GM19372 (cell line): ENCODE measurements around the gene CDC16.
"Not testable (repeated sequence)": the region's sequence is repeated elsewhere in the genome, so short reads cannot be mapped to it uniquely, and the experiment has no call there.

Experiments used
- ATAC-seq: cut with Tn5 transposase; IDR thresholded peaks from one replicate; pipeline ENCODE4 v1.9.1; 2021; ENCODE audit warnings: mild to moderate bottlenecking, low read depth, moderate library complexity; ENCODE audit not compliant: unreplicated experiment

Gene CDC16

GRCh38 chr13:114260814-114261213, 26.1 kb downstream of the CDC16 start:
- no peak for ATAC-seq

- no peak for ATAC-seq
Observed at GRCh38 chr13:114261328-114261965, 26.8 kb downstream of the CDC16 start.

- ATAC-seq: no peak
Observed at GRCh38 chr13:114263578-114263977, 28.9 kb downstream of the CDC16 start.

DNA sequence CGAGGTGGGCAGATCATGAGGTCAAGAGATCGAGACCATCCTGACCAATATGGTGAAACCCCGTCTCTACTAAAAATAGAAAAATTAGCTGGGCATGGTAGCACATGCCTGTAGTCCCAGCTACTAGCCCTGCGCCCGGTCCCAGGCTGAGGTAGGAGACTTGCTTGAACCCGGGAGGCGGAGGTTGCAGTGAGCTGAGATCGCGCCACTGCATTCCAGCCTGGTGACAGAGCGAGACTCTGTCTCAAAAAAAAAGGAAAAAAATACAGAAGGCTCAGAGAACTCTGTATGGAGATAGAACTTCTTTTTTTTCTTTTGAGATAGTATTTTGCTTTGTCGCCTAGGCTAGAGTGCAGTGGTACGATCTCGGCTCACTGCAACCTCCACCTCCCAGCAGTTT, 29.6 kb downstream of the CDC16 start:
- ATAC-seq: not testable (repeated sequence)

- ATAC-seq: no peak
Observed at GRCh38 chr13:114264886-114265611, 30.4 kb downstream of the CDC16 start.

DNA sequence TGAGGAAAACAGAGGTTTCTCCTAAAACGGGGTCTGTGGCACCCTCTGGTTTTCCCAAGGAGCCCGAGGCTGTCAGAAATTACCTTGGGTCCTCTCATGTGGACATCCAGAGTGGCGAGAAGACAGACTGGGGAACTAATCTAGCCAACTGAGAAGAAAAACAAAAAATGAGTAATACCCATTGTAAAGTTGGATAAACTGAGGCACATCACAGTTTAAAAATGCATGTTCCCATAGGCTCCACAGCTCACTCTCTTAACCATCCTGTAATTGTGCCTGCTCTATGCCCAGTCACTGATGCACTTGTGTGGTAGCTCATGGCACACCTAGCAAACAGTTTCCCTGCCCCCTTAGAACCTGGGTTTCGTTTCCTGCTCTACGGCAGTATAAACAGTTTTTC, 31.5 kb downstream of the CDC16 start:
- ATAC-seq: no peak

- no peak for ATAC-seq
Observed at GRCh38 chr13:114268344-114269280, 33.9 kb downstream of the CDC16 start.

GRCh38 chr13:114269281-114269770, 34.6 kb downstream of the CDC16 start:
- no peak for ATAC-seq

DNA sequence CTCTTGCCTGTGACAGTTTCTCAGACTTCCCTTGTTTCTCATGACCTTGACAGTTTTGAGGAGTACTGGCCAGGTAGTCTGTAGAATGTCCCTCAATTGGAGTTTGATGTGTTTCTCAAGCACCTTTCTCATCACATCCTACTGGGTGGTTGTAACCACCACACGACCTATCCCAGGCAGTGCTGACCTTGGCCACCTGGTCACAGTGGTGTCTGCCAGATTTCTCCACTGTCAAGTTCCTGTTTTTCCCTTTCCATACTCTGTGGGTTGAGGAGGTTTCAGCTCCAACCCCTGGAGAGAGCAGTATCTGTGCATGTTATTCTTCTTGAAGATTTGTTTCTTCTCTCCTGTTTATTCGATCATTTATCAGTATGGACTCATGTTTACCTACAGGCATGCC, 38.3 kb downstream of the CDC16 start:
- no peak for ATAC-seq

- ATAC-seq: no peak
Observed at GRCh38 chr13:114275304-114275703, 40.6 kb downstream of the CDC16 start.

DNA sequence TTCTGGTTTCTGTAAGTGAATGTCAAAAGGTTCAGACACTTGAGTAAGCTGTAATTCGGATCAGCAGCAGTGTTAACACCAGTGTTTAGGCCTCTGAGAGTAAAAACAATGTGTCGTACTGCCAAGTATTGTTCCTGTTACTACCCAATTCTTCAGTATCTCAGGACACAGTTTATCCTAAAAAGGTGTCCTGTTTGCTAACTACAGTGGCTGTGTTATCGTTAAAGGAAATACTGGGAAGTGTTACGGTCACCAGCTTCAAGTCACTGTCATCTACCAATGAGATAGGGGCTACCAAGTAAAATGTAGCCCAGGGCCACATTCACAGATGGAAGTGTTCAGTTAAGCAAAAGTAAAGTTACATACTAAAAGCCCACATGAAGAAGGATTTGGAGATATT, 44.4 kb downstream of the CDC16 start:
- ATAC-seq: no peak

DNA sequence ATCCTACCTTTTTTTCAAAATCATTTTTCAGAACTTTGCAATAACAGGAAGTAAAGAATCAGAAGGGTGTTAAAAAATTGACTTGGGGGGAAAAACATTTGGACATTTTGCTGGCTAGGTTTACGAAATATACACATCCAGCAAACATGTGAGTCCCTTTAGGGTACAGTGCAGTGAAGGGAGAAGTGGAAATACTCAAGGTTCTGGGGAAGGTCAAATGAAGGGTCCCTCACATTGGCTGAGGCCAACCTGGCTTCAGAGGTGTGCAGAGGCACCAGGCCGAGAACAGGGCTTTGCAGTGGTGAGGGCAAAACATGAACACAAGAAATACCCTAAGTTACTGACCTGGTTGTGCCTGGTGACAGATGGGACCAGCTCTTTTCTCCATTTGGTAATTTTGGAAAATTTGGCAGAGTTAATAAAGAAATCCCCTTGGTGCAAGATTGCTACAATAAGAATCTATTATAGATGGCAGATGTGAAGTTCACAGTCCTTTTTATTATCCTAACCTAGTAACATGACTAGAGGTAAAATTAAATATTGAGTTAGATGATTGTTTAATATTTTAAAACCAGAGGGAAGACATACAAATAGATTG, 45.2 kb downstream of the CDC16 start:
- no peak for ATAC-seq

DNA sequence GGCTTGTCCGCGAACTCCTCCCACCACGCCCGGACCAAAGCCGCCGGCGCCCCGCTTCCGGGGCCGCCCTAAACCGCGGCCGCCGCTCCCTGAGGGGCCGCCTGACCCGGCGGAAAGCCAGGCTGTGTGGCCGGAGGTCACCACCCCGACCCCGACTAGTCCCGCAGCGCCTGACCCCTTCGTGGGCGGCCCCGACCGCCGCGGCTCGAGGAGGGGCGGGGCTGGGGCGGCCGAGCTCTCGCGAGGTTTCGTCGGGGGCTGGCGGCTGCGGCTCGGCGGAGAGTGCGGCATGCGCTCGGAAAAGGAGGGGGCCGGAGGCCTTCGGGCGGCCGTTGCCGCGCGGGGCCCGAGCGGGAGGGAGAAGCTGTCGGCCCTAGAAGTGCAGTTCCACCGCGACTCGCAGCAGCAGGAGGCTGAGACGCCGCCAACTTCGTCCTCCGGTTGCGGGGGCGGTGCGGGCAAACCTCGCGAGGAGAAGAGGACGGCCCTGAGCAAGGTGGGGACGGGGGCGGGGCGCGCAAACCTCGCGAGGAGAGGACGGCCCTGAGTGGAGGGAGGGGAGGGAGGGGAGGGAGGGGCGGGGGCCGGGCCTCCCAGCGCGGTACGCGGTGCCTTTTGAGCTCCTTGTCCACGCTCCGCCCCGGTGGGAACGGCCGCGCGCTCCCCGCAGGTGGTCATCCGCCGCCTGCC, 46.8 kb downstream of the CDC16 start, which contains the start of gene UPF3A:
Gene UPF3A, plus strand, starts transcription at position 251 of the 690 bp plus-strand sequence. Its CDS starts 39 bp downstream, at position 290.
- peak; percentile 66 for ATAC-seq

- peak; percentile 43 for ATAC-seq
Observed at GRCh38 chr13:114282041-114282670, 47.5 kb downstream of the CDC16 start.

DNA sequence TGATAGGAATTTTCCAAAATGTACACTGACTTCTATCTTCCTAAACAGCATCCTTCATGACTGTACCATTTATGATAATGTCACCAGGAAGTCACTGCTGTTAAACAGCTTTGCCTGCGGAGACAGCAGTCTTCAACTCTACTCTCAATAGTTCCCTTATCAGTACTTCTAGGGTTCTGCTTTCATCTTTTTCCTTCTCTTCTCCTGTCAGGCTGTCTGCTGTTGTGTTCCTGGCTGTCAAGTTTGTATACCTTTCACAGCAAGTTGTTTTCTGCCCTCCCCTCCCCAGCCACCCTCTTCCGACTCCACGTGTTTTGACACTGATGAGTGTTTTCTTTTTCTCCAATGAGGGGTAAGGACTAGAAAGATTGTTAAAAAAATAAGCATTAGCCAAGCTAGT, 48.9 kb downstream of the CDC16 start:
- no peak for ATAC-seq

GRCh38 chr13:114284680-114285079, 50.0 kb downstream of the CDC16 start:
- ATAC-seq: no peak

- no peak for ATAC-seq
Observed at GRCh38 chr13:114285166-114285808, 50.6 kb downstream of the CDC16 start.

DNA sequence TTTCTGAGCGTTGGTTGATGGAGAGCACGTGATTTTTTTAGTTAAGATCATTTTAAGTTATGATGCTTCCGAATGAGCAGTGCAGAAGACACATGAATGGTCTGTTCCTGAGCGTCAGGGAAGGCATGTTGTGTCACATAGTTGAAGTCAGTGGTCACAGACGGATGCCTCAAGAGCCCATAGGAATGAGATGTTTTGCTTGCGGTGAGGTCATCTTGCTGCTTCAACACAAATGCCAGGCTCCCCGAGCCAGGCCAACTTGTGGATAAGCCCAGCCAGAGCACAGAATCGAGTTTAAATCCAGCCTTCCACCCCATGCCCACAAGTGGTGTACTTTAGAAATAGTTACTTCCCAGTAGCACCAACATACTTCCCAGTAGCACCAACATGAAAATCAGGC, 52.1 kb downstream of the CDC16 start:
- ATAC-seq: no peak

DNA sequence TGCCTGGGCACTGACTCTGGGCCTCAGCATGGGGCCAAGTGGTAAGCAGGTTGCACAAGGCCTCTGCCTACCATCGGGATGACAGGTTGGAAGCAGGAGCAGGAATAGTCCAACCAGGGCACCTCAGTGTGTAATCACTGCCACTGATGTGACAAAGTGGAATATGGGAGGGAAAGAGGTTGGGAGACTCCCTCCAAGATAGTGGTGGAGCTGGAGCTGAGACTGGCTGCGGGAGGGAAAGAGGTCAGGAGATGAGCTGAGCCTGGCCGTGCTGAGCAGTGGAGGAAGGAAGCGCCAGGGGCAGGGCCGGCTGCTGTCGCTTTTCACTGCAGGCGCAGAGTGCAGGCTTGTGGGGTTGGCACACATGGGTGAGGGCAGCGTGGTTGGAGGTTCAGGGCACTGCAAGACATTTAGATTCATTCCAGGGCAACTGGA, 53.5 kb downstream of the CDC16 start:
- ATAC-seq: no peak
